ENCODE results near the gene TOR1AIP1.
A peak's percentile ranks its signal among the peaks of the same experiment; 100 is the strongest.
"Not testable (repeated sequence)": the region's sequence is repeated elsewhere in the genome, so short reads cannot be mapped to it uniquely, and the experiment has no call there.

The TOR1AIP1 gene

DNA sequence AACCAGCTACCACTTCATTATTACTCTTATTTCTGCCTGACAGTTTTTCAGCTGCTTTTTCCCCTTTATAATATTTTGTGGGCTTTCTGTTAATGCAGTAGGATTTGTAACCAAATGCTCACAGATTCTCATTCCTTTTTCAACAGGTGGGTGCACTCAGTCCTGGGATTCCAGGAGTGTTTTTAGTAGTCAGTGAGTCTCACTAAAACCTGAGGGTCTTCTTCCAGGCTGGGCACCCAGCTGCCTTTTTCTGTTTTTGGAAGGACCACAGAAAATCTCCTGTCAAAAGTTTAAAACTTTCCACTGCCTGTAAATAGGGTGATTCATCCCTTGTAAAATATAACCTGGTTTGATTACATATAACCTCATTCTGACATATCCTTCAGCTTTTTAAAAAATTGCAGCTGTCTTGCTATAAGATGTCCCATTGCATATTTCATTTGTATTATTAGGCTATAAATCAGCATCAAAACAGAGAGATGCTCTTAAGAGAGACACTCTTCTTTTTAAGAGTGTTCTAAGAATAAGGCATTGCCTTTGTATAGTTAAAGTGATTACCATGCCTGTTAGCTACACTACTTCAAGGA is 55.7 kb downstream of the TOR1AIP1 start:
- no peak for DNase-seq (ENCODE audit: low read depth)

GRCh38 chr1:179938752-179939151 is 56.7 kb downstream of the TOR1AIP1 start:
- DNase-seq (ENCODE audit: low read depth): no peak

DNA sequence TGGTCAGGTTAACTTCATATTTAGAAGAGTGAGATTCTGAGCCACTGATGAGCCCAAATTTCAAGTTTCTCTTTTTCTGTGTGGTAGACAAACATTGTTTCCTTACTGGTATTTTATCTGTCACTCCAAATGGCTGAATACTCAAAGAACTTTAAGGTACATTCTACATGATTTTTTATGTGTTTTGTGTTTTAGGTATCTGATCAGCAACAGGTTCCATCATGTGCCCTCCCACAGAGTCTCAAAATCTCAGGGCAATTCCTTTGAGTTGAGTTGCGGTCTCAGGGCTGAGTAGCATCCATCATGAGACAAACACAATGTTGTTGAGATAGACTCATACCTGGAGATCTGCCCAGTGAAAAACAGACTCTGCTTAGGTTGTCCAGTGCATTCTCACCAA is 57.9 kb downstream of the TOR1AIP1 start:
- no peak for DNase-seq (ENCODE audit: low read depth)

DNA sequence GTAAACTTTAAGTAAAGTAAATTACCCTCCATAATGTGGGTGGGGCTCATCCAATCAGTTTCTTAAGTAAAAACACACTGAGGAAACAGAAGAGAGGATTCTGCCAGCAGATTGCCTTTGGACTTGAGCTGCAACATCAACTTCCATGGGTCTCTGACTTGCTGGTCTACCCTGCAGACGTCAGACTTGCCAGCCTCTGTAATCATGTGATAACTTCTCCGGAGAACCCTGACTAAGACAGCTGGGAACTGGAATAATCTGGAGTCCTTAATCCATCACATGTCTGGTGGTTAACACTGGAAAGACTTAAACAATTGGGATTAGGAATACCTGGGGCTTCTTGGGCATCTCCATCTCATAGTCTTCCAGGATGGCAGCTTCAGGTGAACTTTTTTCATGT is 59.4 kb downstream of the TOR1AIP1 start:
- no peak for DNase-seq (ENCODE audit: low read depth)

GRCh38 chr1:179950651-179951050 is 68.6 kb downstream of the TOR1AIP1 start:
- no peak for DNase-seq (ENCODE audit: low read depth)

DNA sequence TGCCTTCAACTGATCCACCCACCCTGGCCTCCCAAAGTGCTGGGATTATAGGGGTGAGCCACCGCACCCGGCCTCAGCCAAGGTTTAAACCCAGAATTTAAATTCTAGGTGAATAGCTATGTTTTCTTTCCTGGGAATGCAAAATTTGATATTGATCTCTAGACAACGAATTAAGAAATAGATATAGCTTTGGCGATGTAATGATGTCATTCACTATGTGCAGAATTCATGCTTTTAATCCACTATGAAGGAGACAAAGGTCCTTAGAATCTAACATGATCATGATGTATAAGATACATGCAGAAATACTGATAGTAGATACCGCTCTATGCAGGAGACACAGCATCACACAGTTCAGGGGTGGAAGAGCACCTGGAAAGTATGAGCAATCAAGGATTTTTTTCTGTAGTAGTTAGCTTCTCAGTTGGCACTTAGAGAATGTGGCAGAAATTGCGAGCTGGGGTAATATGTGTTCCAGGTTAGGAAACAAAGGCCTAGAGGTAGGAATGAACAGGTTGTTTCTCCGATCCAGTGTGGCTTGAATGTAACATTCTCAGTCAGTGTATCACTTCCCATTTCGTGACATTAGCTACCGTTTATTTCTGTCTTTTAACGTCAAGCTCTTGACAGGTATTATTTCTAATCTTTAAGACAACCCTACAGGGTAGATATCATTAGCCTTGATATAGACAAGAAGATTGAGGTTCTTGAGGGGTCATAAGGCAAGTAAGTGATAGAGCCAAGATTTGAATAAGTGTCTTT is 69.5 kb downstream of the TOR1AIP1 start:
- no peak for DNase-seq (ENCODE audit: low read depth)

- no peak for DNase-seq (ENCODE audit: low read depth)
Measured at GRCh38 chr1:179952186-179952585, 70.1 kb downstream of the TOR1AIP1 start.

DNA sequence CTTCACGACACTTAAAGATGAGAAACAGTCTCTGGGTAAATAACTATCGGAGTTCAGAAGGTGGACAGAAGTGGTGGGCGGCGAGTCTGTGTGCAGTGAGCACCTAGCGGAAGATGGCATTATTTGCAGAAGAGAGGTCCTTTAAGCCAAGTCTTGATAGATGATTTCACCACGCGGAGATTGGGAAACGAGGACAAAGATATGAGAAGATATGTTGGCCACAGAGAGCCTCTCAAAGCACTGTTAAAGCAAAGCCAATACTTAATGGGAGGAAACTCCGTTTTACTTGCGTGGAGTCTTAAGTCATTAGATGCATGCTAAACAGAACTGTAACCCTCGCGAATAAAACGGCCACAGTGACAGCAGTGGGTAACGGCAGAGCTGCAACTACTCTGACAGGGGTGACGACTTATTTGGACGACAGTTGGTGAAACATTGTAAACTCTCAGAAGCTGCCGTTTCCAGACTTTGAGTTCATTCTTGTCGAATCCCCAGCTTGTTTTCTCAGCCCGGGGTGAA is 71.9 kb downstream of the TOR1AIP1 start:
- DNase-seq (ENCODE audit: low read depth): peak; percentile 33

- peak; percentile 97 for DNase-seq (ENCODE audit: low read depth)
Measured at GRCh38 chr1:179954493-179955286, 72.6 kb downstream of the TOR1AIP1 start, which contains the start of gene CEP350. TSS of gene CEP350 (plus strand) at chr1:179954810. CDS start at chr1:179986182, 31,372 bp downstream.

GRCh38 chr1:179955287-179955680 is 73.2 kb downstream of the TOR1AIP1 start:
- no peak for DNase-seq (ENCODE audit: low read depth)

- no peak for DNase-seq (ENCODE audit: low read depth)
Measured at GRCh38 chr1:179955731-179956130, 73.6 kb downstream of the TOR1AIP1 start.

DNA sequence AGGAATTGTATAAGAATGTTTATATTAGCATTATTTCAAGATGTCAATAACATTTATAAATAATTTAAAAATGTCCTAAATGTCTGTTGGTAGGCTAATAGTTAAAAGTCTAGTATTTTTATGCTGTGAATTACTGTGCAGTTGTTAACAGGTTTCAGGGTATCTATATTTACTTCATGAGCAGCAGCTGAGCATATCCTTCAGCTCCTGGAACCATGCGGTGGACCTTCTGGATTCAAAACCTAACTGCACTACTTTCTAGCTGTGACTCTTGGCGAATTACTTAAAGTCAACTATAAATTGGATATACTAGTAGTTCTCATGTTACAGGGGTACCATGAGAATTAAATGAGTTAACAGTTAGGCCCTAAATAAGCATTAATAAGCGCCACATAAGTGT is 76.3 kb downstream of the TOR1AIP1 start:
- DNase-seq (ENCODE audit: low read depth): no peak

GRCh38 chr1:179962168-179962567 is 80.1 kb downstream of the TOR1AIP1 start:
- not testable (repeated sequence) for DNase-seq (ENCODE audit: low read depth)

- no peak for DNase-seq (ENCODE audit: low read depth)
Measured at GRCh38 chr1:179966551-179966950, 84.5 kb downstream of the TOR1AIP1 start.

GRCh38 chr1:179968284-179968993 is 86.4 kb downstream of the TOR1AIP1 start:
- no peak for DNase-seq (ENCODE audit: low read depth)

GRCh38 chr1:179968994-179969919 is 87.2 kb downstream of the TOR1AIP1 start:
- DNase-seq (ENCODE audit: low read depth): no peak

Data from stimulated activated CD4-positive, alpha-beta T cell treated with anti-CD3 and anti-CD28 coated beads, Interleukin-2, amount 100 ng/mL, for 4 hours (primary cell).